ENCODE measurements around the gene OR11A1. TPM values are rescaled to one million over a fixed set of nuclear protein-coding genes. Genes with fewer than 3 reads are reported as not detected.

The OR11A1 gene
- total and polyA plus RNA-seq, 2 donors (not counting 1 experiment from before 2014, with no cell fraction given) = not detected

- no peak overlapping the region for H3K27ac Mint-ChIP-seq
- ATAC-seq (ENCODE audit: low read depth) (no peak), DNase-seq (no peak)
- Histone ChIP-seq H3K79me2 (ENCODE audit: control insufficient read depth, insufficient read depth, low read length) (no peaks in the 10 kb centered on the region), H3K27me3 (replicated peaks in 1 of 4; ENCODE audit: control extremely low read depth in 1 of 4, control insufficient read depth in 3 of 4, insufficient read depth in 4 of 4, low read length in 3 of 4) (peaks cover 0 to 2% (median 0%) of the 10 kb centered on the region in 4 experiments), H4K20me1 (ENCODE audit: control insufficient read depth, insufficient read depth, low read length, poor library complexity, severe bottlenecking) (no peaks in the 10 kb centered on the region), H3K4me2 (replicated peaks; ENCODE audit: low read depth, low read length, poor library complexity, severe bottlenecking) (no peak overlapping the region), H3K36me3 (replicated peaks in 1 of 2; ENCODE audit: control extremely low read depth in 1 of 2, control insufficient read depth in 1 of 2, extremely low read depth in 1 of 2, insufficient read depth in 2 of 2, low read length in 1 of 2) (no peaks in the 10 kb centered on the region), H3K27ac (ENCODE audit: low read length in 2 of 2) (no peak overlapping the region), H3K9me3 (ENCODE audit: control extremely low read depth in 1 of 3, control insufficient read depth in 2 of 3, insufficient read depth in 1 of 3, low read length in 2 of 3) (peaks cover 0 to 3% (median 0%) of the 10 kb centered on the region in 3 donors), H2AFZ (ENCODE audit: insufficient read depth, low read depth, low read length, poor library complexity, severe bottlenecking) (no peak overlapping the region), H3K4me3 (ENCODE audit: control extremely low read depth in 1 of 5, extremely low read depth in 1 of 5, insufficient read depth in 1 of 5, low read depth in 2 of 5, low read length in 4 of 5) (no peak overlapping the region), H3K4me1 (ENCODE audit: control insufficient read depth in 2 of 2, insufficient read depth in 2 of 2, low read length in 2 of 2) (no peaks in the 10 kb centered on the region), H3K9ac (ENCODE audit: low read length) (no peak overlapping the region)
- no peaks in the 10 kb centered on the region for H3K4me1 Mint-ChIP-seq
- ChIA-PET CTCF (no interaction called here), POLR2A (no interaction called here)
- no peak overlapping the region for H3K4me3 Mint-ChIP-seq
- H3K27me3 Mint-ChIP-seq = peaks cover 38% of the 10 kb centered on the region
- WGBS (ENCODE audit: insufficient coverage) = no CpG with 5 or more reads among the region's 2 CpGs
- TF ChIP-seq, protein P1, sequence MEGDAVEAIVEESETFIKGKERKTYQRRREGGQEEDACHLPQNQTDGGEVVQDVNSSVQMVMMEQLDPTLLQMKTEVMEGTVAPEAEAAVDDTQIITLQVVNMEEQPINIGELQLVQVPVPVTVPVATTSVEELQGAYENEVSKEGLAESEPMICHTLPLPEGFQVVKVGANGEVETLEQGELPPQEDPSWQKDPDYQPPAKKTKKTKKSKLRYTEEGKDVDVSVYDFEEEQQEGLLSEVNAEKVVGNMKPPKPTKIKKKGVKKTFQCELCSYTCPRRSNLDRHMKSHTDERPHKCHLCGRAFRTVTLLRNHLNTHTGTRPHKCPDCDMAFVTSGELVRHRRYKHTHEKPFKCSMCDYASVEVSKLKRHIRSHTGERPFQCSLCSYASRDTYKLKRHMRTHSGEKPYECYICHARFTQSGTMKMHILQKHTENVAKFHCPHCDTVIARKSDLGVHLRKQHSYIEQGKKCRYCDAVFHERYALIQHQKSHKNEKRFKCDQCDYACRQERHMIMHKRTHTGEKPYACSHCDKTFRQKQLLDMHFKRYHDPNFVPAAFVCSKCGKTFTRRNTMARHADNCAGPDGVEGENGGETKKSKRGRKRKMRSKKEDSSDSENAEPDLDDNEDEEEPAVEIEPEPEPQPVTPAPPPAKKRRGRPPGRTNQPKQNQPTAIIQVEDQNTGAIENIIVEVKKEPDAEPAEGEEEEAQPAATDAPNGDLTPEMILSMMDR (IDR thresholded peaks at IDR 0.05) = no peak
- no peak for TF ChIP-seq EZH2 (IDR thresholded peaks at IDR 0.05; ENCODE audit: borderline replicate concordance, insufficient read depth, low read depth, low read length, poor library complexity, severe bottlenecking)
- intact Hi-C loops (cut with micrococcal nuclease) = no loop called here
- H3K9me3 Mint-ChIP-seq (ENCODE audit: insufficient read depth) = no peaks in the 10 kb centered on the region
These were observed 32.3 kb downstream of the OR11A1 start for GRCh38 chr6:29424575-29424974.

DNA sequence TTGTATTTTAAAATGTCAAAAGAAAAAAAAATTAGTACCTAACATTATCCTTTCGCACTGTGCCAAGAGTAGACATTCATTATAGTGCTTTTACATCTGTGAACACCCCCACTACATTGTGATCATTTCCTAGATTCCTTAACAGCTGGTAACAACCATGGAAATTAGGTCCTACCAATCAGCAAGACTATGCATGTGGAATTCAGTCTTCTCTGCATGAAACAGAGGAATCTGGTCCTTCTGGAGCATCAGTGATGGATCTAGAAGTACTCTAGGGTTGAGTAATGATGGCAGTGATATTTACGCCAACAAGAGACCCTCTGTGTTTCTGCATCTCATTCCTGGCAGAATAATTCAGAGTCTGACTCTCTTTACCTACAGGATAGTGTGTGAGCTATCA is 32.7 kb downstream of the OR11A1 start:
- peaks cover 36% of the 10 kb centered on the region for H3K27me3 Mint-ChIP-seq
- no peaks in the 10 kb centered on the region for H3K4me1 Mint-ChIP-seq
- Histone ChIP-seq H2AFZ (ENCODE audit: insufficient read depth, low read depth, low read length, poor library complexity, severe bottlenecking) (no peak overlapping the region), H4K20me1 (ENCODE audit: control insufficient read depth, insufficient read depth, low read length, poor library complexity, severe bottlenecking) (no peaks in the 10 kb centered on the region), H3K4me3 (ENCODE audit: control extremely low read depth in 1 of 5, extremely low read depth in 1 of 5, insufficient read depth in 1 of 5, low read depth in 2 of 5, low read length in 4 of 5) (no peak overlapping the region), H3K4me2 (replicated peaks; ENCODE audit: low read depth, low read length, poor library complexity, severe bottlenecking) (no peak overlapping the region), H3K9ac (ENCODE audit: low read length) (no peak overlapping the region), H3K9me3 (ENCODE audit: control extremely low read depth in 1 of 3, control insufficient read depth in 2 of 3, insufficient read depth in 1 of 3, low read length in 2 of 3) (peaks cover 0 to 3% (median 0%) of the 10 kb centered on the region in 3 donors), H3K36me3 (replicated peaks in 1 of 2; ENCODE audit: control extremely low read depth in 1 of 2, control insufficient read depth in 1 of 2, extremely low read depth in 1 of 2, insufficient read depth in 2 of 2, low read length in 1 of 2) (no peaks in the 10 kb centered on the region), H3K27me3 (replicated peaks in 1 of 4; ENCODE audit: control extremely low read depth in 1 of 4, control insufficient read depth in 3 of 4, insufficient read depth in 4 of 4, low read length in 3 of 4) (peaks cover 0 to 2% (median 0%) of the 10 kb centered on the region in 4 experiments), H3K79me2 (ENCODE audit: control insufficient read depth, insufficient read depth, low read length) (no peaks in the 10 kb centered on the region), H3K27ac (ENCODE audit: low read length in 2 of 2) (no peak overlapping the region), H3K4me1 (ENCODE audit: control insufficient read depth in 2 of 2, insufficient read depth in 2 of 2, low read length in 2 of 2) (no peaks in the 10 kb centered on the region)
- H3K9me3 Mint-ChIP-seq (ENCODE audit: insufficient read depth) = no peaks in the 10 kb centered on the region
- no peak for DNase-seq
- ChIA-PET CTCF (no interaction called here), POLR2A (no interaction called here)
- H3K4me3 Mint-ChIP-seq = no peak overlapping the region
- ATAC-seq (ENCODE audit: low read depth) = no peak
- TF ChIP-seq, protein P1 (IDR thresholded peaks at IDR 0.05) = no peak
- TF ChIP-seq EZH2 (IDR thresholded peaks at IDR 0.05; ENCODE audit: borderline replicate concordance, insufficient read depth, low read depth, low read length, poor library complexity, severe bottlenecking) = no peak
- intact Hi-C loops (cut with micrococcal nuclease) = no loop called here
- no CpG with 5 or more reads among the region's 2 CpGs for WGBS (ENCODE audit: insufficient coverage)
- H3K27ac Mint-ChIP-seq = no peak overlapping the region
